Activated gamma-delta T cell treated with Interleukin-2 at 50 U/mL for 16 hours (primary cell): ENCODE measurements around the gene EYA2.

Experiments used
- DNase-seq: peaks from one replicate; pipeline ENCODE4 v3.0.0-alpha.2; 2020

EYA2 gene

GRCh38 chr20:47215653-47216397 is 321.2 kb downstream of the EYA2 start:
- no peak for DNase-seq

GRCh38 chr20:47216819-47217410 is 322.3 kb downstream of the EYA2 start:
- no peak for DNase-seq

GRCh38 chr20:47217482-47218446 is 323.1 kb downstream of the EYA2 start:
- DNase-seq: no peak

GRCh38 chr20:47220161-47220582 is 325.5 kb downstream of the EYA2 start:
- DNase-seq: peak; percentile 33

DNA sequence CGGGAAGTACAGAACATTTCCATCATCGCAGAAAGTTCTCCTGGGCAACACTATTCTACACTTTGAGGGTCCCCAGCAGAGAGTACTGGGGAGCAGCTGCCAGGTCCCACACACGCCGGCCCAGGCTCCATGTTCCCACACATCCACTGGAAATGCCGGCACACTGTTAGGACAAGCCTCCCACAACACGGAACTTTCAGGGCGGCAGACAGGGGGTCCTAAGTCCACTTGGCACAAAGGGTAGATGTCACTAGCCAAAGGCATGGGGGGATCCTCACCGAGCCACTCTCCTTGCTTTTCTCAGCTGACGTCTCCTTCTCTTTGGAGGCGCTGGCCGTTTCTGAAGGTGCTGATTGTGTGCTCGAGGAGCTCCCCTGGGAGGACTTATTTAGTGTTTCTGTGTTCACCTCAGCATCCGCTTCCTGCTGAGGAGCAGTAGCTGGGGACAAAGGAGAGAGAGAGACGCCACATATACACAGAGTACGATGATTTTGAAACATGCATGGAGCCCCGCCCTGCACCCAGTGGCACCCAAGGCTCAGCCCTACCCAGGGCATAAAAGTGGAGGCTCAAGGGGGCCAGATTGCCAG is 326.5 kb downstream of the EYA2 start:
- no peak for DNase-seq

DNA sequence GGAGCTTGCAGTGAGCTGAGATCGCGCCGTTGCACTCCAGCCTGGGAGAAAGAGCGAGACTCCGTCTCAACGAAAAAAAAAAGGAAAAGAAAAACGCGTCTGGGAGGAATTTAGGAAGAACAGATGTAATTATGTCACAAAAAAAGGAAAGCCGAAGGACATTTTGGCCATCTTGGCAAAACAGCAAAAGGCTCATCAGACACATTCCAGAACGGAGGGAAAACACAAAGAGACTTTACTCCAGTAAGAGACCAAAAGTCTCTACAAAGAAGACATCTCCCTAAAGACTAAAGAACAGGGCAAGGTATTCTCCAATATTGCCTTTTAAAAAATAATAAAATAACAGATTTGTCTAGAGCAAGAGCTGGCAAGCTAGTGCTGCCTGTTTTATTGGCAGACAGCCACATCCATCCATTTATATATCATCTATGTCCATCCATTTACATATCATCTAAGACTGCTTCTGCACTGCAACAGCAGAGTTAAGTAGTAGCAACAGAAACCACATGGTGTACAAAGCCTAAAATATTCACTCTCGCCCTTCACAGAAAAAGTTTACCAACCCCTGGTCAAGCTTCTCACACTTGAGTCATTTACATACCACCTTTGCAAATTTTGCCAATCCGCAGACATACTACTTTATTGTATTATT is 328.0 kb downstream of the EYA2 start:
- DNase-seq: no peak

GRCh38 chr20:47223896-47224295 is 329.3 kb downstream of the EYA2 start:
- DNase-seq: no peak

GRCh38 chr20:47224300-47224791 is 329.7 kb downstream of the EYA2 start:
- no peak for DNase-seq

DNA sequence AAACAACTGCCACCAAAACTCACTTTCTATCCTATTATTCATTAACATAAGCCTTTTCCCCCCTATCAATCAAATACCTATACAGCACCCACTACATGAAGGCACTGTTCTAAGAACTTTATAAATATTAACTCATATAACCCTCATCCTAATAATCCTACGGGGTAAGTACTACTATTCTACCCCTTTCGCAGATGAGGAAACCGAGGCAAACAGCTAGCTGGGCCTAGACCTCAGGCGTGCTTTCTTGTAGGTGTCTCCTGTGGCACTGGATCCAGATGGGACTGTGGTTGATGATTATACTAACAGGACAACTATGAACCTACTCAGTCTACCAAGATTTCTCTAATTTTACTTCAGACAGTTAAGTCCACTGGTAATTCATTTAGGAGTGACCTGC is 330.2 kb downstream of the EYA2 start:
- no peak for DNase-seq

DNA sequence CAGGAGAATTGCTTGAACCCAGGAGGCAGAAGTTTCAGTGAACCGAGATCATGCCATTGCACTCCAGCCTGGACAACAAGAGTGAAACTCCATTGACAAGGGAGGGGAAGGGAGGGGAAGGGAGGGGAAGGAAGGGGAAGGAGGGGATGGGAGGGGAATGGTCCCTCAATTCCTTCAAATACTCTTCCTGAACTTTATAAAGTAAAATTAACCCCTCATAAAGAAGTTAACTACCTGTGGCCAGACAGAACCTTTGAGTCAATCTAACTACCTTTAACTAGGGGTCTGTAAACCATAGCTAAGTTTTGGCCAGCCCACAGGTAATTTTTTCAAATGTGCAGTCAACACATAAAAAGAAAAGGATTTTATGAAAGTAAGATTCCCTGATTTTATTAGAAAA is 330.8 kb downstream of the EYA2 start:
- DNase-seq: no peak

DNA sequence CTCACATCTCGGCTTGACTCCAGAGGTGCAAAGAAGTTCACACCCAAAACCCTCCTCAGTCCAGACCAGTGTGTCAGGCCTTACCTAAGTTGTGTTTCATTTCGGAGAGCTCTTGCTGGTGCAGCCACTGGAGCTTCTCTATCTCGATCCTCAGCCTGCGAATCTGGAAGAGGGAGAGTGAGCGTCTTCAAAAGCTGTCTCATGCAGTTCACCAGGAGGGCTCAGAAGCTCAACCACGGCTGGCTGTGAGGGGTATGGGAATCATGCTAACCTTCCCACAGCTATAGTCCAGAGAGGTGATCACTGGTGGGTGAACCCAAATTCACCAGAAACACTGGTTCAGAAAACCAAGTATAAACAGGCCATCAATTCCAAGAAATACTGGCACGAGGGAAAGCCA is 332.5 kb downstream of the EYA2 start:
- no peak for DNase-seq

DNA sequence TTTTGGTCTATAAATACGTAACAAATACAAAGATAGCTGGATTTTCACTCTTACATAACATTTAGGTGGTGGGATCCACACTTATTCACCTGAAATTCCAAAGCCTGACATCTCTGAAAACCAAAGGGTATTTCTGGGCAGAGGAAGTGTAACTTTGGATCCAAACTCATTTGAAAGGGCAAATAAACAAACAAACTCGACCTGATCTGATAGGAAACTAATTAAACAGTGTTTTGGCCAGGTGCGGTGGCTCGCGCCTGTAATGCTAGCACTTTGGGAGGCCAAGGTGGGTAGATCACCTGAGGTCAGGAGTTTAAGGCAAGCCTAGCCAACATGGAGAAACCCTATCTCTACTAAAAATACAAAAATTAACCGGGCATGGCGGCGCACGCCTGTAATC is 332.9 kb downstream of the EYA2 start:
- no peak for DNase-seq

DNA sequence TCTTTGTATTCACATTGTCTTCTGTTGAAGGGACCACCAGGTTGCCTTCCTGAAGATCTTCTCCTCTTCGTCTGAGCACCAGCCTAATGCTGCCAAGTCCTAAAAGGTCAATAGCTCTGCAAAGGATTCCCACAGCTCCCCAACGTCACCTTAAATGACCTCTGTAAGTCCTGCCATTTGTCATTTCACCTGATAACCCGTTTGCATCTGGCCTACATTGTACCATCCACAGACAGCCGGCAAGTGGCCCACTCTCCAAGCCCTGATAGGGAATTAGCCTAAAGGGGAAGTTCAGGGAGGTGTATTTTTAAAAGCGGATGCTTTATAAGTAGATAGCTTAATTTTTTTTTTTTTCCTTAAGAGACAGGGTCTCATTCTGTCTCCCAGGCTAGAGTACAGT is 334.0 kb downstream of the EYA2 start:
- no peak for DNase-seq

GRCh38 chr20:47230811-47231256 is 336.2 kb downstream of the EYA2 start:
- no peak for DNase-seq

- no peak for DNase-seq
Observed at GRCh38 chr20:47231382-47232039, 336.9 kb downstream of the EYA2 start.

DNA sequence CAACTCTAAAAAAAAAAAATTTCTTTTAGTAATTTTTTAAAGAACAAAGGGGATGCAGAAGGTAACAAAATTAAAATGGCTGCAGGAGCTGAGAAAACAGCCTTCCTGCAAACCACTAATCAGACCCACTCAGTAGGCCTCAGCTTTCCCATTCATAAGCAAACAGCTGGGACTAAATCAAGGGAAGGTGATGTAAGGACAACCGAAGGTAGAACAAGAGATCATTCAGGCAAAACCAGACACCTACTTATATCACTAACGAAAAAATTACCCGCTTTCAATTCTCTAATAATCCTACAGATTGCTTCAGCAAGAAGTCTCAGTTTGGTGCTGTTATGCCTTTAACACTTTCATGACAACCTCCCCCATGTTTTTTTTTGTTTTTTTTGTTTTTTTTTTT is 337.9 kb downstream of the EYA2 start:
- no peak for DNase-seq

DNA sequence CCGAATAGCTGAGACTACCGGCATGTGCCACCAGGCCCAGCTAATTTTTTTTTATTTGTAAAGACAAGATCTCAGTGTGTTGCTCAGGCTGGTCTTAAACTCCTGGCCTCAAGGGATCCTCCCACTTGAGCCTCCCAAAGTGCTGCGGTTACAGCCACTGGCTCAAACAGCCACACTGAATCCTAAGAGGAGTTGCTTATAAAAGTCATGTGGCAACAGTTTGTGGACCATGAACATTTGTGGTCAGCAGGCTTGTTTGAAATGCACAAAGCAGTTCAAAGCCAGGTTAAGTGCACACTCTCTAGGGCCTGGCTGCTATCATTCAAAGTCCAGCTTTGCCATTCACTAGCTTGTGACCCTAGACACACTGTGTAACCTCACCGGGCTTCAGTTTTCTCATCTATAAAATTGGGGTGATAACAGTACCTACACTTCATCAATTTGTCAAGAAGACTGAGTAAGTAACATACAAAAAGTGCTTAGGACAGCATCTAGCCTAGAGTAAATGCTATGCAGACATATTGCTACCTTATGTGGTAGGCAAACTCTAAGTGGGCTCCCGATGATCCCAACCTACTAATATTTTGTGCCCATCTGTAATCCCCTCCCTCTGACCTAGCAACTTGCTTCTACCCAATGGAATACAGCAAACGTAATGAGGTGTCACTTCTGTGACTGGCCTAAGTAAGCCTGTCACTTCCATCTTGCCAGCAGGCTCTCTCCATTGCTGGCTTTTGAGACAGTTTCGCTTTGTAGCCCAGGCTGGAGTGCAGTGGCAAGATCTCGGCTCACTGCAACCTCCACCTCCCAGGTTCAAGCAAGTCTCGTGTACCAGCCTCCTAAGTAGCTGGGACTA is 338.9 kb downstream of the EYA2 start:
- DNase-seq: no peak

DNA sequence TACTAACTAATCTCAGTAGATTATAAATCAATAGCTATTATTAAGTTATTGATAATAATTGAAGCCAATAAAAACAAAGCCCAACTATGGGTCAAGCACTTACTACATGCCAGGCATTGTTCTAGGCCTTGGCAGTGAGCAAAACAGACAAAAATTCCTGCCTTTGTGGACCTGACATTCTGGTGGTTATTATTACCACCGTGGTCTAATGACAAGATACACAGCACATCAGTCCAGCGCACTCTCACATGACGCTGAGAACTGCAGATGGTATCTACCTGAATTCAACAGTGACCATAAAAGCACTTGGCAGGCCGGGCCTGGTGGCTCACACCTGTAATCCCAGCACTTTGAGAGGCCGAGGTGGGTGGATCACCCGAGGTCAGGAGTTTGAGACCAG is 340.5 kb downstream of the EYA2 start:
- no peak for DNase-seq

DNA sequence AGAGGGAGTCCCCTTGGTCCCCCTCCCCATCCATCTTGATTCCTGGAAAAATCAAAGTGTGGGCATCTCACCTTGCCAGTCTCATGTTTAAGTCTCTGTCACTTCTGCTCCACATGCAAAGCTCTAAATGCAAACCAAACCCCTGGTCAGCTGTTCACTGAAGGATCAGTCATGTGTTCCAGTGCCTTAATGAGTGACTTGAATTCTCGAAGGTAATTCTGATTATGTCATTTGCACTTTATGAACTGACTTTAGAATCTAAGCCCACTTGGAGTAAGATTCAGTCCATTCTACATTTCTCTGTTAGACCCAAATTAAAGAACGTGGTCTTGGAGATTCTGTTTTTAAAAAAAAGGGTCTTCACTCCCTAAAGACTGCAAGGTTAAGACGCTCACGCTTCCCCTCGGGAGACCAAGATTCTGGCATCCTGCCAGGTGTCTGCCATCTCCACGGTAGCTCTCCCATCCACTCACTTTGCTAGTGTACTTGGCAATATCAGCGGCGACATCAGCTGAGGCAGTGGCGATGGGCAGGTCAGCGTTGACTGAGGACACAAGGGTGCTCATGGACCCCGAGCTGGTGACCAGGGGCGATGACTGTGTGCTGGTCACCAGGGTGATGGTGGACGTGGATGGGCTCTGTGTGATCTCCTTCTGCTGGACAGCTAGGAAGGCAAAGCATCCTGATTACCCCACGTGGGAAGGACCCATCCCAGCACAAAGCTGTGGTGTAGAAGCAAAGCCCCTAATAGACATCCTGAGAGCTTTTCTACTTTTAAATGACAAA is 341.4 kb downstream of the EYA2 start:
- no peak for DNase-seq

DNA sequence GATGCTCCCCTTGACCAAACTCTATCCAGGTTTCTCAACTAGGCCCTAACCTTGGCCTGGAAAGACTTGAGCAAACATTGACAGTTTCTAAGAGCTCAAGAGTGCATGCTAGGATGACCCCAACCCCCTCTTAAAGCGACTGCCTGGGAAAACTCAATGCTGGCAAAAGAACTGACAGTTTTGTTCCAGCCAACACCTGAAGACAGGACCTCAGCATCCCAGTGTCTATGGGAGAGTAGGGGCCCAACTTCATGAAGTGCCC is 341.9 kb downstream of the EYA2 start:
- DNase-seq: no peak
